ENCODE results near the gene TYSND1. TPM values are rescaled to one million over a fixed set of nuclear protein-coding genes. Genes with fewer than 3 reads are reported as not detected.
"Not testable (repeated sequence)": the region's sequence is repeated elsewhere in the genome, so short reads cannot be mapped to it uniquely, and the experiment has no call there.

Gene TYSND1
- total RNA-seq, 2 experiments from 2014 or later = 20.0 to 20.3 TPM

GRCh38 chr10:70162151-70162891 lies 15.8 kb upstream of the TYSND1 start:
- H3K36me3 Mint-ChIP-seq (ENCODE audit: low read depth) = peaks cover 62% of the 10 kb centered on the region

GRCh38 chr10:70160798-70161197 lies 14.3 kb upstream of the TYSND1 start:
- peak overlapping the region; percentile 29 for H3K4me3 Mint-ChIP-seq
- H3K27me3 Mint-ChIP-seq = no peaks in the 10 kb centered on the region
- peaks cover 65% of the 10 kb centered on the region for H3K4me1 Mint-ChIP-seq (ENCODE audit: low read depth)
- H3K36me3 Mint-ChIP-seq (ENCODE audit: low read depth) = peaks cover 62% of the 10 kb centered on the region
- DNase-seq (no peak), ATAC-seq (no peak)
- no peak for TF ChIP-seq CTCF (IDR thresholded peaks at IDR 0.05)
- CTCF ChIA-PET = interaction anchor here (0.9 to 1.6 kb wide), 4 partner anchors 14 to 204 kb away, joined by 3 to 7 read pairs (median 4); partner anchors contain the start of gene TYSND1
- H3K9me3 Mint-ChIP-seq = no peaks in the 10 kb centered on the region
- POLR2A ChIA-PET = interaction anchor here (0.7 to 3.7 kb wide), 6 partner anchors 9 to 73 kb away, joined by 3 to 35 read pairs (median 8); partner anchors contain the start of genes SAR1A and TYSND1
- peak overlapping the region; percentile 96 for H3K27ac Mint-ChIP-seq
- intact Hi-C loops (cut with micrococcal nuclease) = no loop called here

More at GRCh38 chr10:70162151-70162891, 15.8 kb upstream of the TYSND1 start:
- intact Hi-C loops (cut with micrococcal nuclease) = no loop called here
- DNase-seq (no peak), ATAC-seq (peak; percentile 65)
- ChIA-PET CTCF (interaction anchor here (0.7 to 2.5 kb wide), 7 partner anchors 11 to 202 kb away, joined by 3 to 11 read pairs (median 4); partner anchors contain the start of gene TYSND1), POLR2A (interaction anchor here (0.6 to 3.7 kb wide), 8 partner anchors 8 to 119 kb away, joined by 3 to 35 read pairs (median 6); partner anchors contain the start of genes PPA1, SAR1A and TYSND1)
- Mint-ChIP-seq H3K27me3 (no peaks in the 10 kb centered on the region), H3K4me3 (peak overlapping the region; percentile 62), H3K9me3 (no peaks in the 10 kb centered on the region), H3K4me1 (ENCODE audit: low read depth) (peaks cover 73% of the 10 kb centered on the region), H3K27ac (peak overlapping the region; percentile 96)
- TF ChIP-seq CTCF (IDR thresholded peaks at IDR 0.05) = no peak

- H3K4me1 Mint-ChIP-seq (ENCODE audit: low read depth) = peaks cover 61% of the 10 kb centered on the region
- H3K4me3 Mint-ChIP-seq; intact Hi-C loops (cut with micrococcal nuclease); ATAC-seq; DNase-seq; H3K9me3 Mint-ChIP-seq; H3K27me3 Mint-ChIP-seq: not testable (repeated sequence)
- ChIA-PET CTCF (interaction anchor here (1.5 to 2.8 kb wide), 3 partner anchors 13 to 51 kb away, joined by 3 to 15 read pairs (median 3); partner anchors contain the start of gene TYSND1), POLR2A (interaction anchor here (1.2 to 6.1 kb wide), 3 partner anchors 9 to 13 kb away, joined by 5 to 35 read pairs (median 5); partner anchors contain the start of gene TYSND1)
- peak overlapping the region; percentile 44 for H3K27ac Mint-ChIP-seq
- peaks cover 68% of the 10 kb centered on the region for H3K36me3 Mint-ChIP-seq (ENCODE audit: low read depth)
Measured at GRCh38 chr10:70159366-70159765, 12.9 kb upstream of the TYSND1 start.

- ChIA-PET POLR2A (interaction anchor here (1.2 to 6.1 kb wide), 3 partner anchors 8 to 13 kb away, joined by 5 to 35 read pairs (median 5); partner anchors contain the start of gene TYSND1), CTCF (interaction anchor here (0.7 to 2.8 kb wide), 3 partner anchors 9 to 42 kb away, joined by 3 to 15 read pairs (median 8); partner anchors contain the start of gene TYSND1)
- no peak for TF ChIP-seq CTCF (IDR thresholded peaks at IDR 0.05)
- Mint-ChIP-seq H3K4me1 (ENCODE audit: low read depth) (peaks cover 48% of the 10 kb centered on the region), H3K4me3 (no peak overlapping the region), H3K9me3 (no peaks in the 10 kb centered on the region), H3K27me3 (no peaks in the 10 kb centered on the region), H3K36me3 (ENCODE audit: low read depth) (peaks cover 65% of the 10 kb centered on the region), H3K27ac (no peak overlapping the region)
- intact Hi-C loops (cut with micrococcal nuclease) = no loop called here
- ATAC-seq (no peak), DNase-seq (no peak)
Measured at GRCh38 chr10:70158113-70158512, 11.6 kb upstream of the TYSND1 start.

GRCh38 chr10:70155255-70155838 lies 8.8 kb upstream of the TYSND1 start:
- intact Hi-C loops (cut with micrococcal nuclease) = no loop called here

More at GRCh38 chr10:70155255-70155838, 8.8 kb upstream of the TYSND1 start:
- Mint-ChIP-seq H3K27ac (peak overlapping the region; percentile 47), H3K36me3 (ENCODE audit: low read depth) (peaks cover 73% of the 10 kb centered on the region), H3K4me3 (no peak overlapping the region), H3K9me3 (no peaks in the 10 kb centered on the region), H3K27me3 (no peaks in the 10 kb centered on the region), H3K4me1 (ENCODE audit: low read depth) (peaks cover 25% of the 10 kb centered on the region)
- no peak for TF ChIP-seq CTCF (IDR thresholded peaks at IDR 0.05)
- DNase-seq (no peak), ATAC-seq (no peak)
- CTCF ChIA-PET = interaction anchor here (1.0 to 2.7 kb wide), 3 partner anchors 9 to 66 kb away, joined by 3 to 17 read pairs (median 7); partner anchors contain the start of gene TYSND1
- POLR2A ChIA-PET = interaction anchor here (0.9 to 6.1 kb wide), 4 partner anchors 9 to 33 kb away, joined by 3 to 35 read pairs (median 4); partner anchors contain the start of gene TYSND1
